Spleen (tissue), 7 donors: Measurements from ENCODE around the gene CDK10.

ENCODE experiments used
- CTCF ChIP-seq, 11 experiments: fragments of 200-600 bp in 7 of 11; fragments of 450-650 bp in 4 of 11; sonication (generic) in 4 of 11; IDR thresholded peaks in 8 of 11; conservative IDR thresholded peaks in 3 of 11; 1 replicate in 7 of 11; 2 replicates in 4 of 11; pipeline versions ENCODE4 v1.4.0 to v1.8.0; 2016 to 2021; ENCODE audit warnings: antibody characterized with exemption in 11 of 11, inconsistent platforms in 4 of 11, mild to moderate bottlenecking in 1 of 11
- POLR2A ChIP-seq, 3 donors: fragments of 450-650 bp; IDR thresholded peaks; one replicate each; pipeline ENCODE4 v1.5.1; 2017; ENCODE audit warnings: antibody characterized with exemption in 3 of 3, mild to moderate bottlenecking in 1 of 3
- donor health status: DM: no; HTN: no; CAD: no; lungs with moderate emphysema.
- donor health status: DM: no; HTN: no; CAD: no.
- donor health status: DM: no; HTN: no; CAD: no.

GRCh38 chr16:89693931-89694783 is 7.7 kb downstream of the CDK10 start:
- TF ChIP-seq CTCF (IDR thresholded peaks at IDR 0.05 in 8 of 11, conservative IDR thresholded peaks at IDR 0.05 in 3 of 11) (no peak), POLR2A (IDR thresholded peaks at IDR 0.05) (no peak)
